Uterus (tissue), 4 donors: Measurements from ENCODE around the gene OSBPL7. TPM values are rescaled to one million over a fixed set of nuclear protein-coding genes. Genes with fewer than 3 reads are reported as not detected.

Experiments used
- DNase-seq, 2 donors: peaks; one replicate each; pipeline ENCODE4 v3.0.0-alpha.2; 2019 to 2020
- H3K27ac ChIP-seq, 2 donors: fragments of 200-600 bp; sonication (generic); 1 replicate in 1 of 2; 2 replicates in 1 of 2; pipeline ENCODE4 v1.5.1; 2016 to 2018
- H3K27me3 ChIP-seq, 2 donors: fragments of 200-600 bp; sonication (generic); one replicate each; pipeline ENCODE4 v1.5.1; 2018 to 2019; ENCODE audit warnings: control low read depth in 1 of 2
- H3K36me3 ChIP-seq, 2 donors: fragments of 200-600 bp; sonication (generic); one replicate each; pipeline ENCODE4 v1.5.1; 2019; ENCODE audit warnings: control low read depth in 1 of 2
- H3K4me1 ChIP-seq, 2 donors: fragments of 200-600 bp; sonication (generic); one replicate each; pipeline ENCODE4 v1.5.1; 2018 to 2019; ENCODE audit warnings: control low read depth in 1 of 2
- H3K4me3 ChIP-seq, 2 donors: fragments of 200-600 bp; sonication (generic); 1 replicate in 1 of 2; 2 replicates in 1 of 2; pipeline ENCODE4 v1.5.1; 2018 to 2019; ENCODE audit warnings: mild to moderate bottlenecking in 1 of 2
- H3K9me3 ChIP-seq, 2 donors: fragments of 200-600 bp; sonication (generic); one replicate each; pipeline ENCODE4 v1.5.1; 2019; ENCODE audit warnings: control low read depth in 1 of 2
- POLR2A ChIP-seq, 2 donors: fragments of 450-650 bp; IDR thresholded peaks; one replicate each; pipeline ENCODE4 v1.6.1; 2016; ENCODE audit warnings: antibody characterized with exemption in 2 of 2, mild to moderate bottlenecking in 1 of 2, moderate library complexity in 1 of 2
- intact Hi-C: fragments of 100-400 bp; cut with DNase I; formaldehyde crosslinking; loops from one replicate; pipeline ENCODE4 v1.15.1; 2023; ENCODE audit warnings: low total_unique reads
- total RNA-seq, 4 donors: library from RNA; depleted of rRNA in 3 of 4; stranded (reverse); fragments of >200 nt in 3 of 4; gene quantifications; one replicate each; pipeline versions ENCODE4 v1.1.0 to v1.2.4, GENCODE V29; 2014 to 2023
- TF ChIP-seq, protein P1 (sequence below), 4 experiments: fragments of 200-600 bp in 2 of 4; fragments of 450-650 bp in 2 of 4; sonication (generic) in 2 of 4; IDR thresholded peaks; one replicate each; pipeline ENCODE4 v1.5.1; 2016 to 2019; ENCODE audit warnings: antibody characterized with exemption in 4 of 4, mild to moderate bottlenecking in 2 of 4, moderate library complexity in 1 of 4
- donor health status: DM: yes; HTN: yes; CAD: no.

The OSBPL7 gene
- total RNA-seq, 4 donors from 2014 or later, result 1.0 to 23.4 (median 10.7) TPM

DNA sequence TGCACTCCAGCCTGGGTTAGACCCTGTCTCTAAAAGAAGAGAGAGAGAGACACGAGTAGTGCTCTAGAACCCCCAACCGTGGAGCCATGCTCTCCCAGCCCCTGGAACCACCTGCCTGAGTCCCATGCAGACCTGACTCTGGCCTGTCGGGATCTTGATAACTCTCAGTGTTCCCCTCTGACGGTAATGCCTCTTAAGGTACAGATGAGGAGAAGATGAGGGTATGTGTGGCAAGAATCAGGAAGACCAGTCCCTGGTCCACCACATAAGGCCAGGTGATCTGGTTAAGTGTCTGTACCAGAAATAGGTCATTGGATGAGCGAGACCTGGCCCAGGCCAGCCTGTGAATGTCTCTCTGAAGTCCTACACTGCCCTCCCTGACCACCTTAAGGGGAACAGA lies 18.4 kb downstream of the OSBPL7 start:
- Histone ChIP-seq H3K27ac (no peak overlapping the region), H3K27me3 (no peaks in the 10 kb centered on the region), H3K4me3 (no peak overlapping the region), H3K9me3 (no peaks in the 10 kb centered on the region), H3K36me3 (no peaks in the 10 kb centered on the region), H3K4me1 (no peaks in the 10 kb centered on the region)
- DNase-seq, result no peak
- intact Hi-C loops, result no loop called here
- TF ChIP-seq, protein P1, sequence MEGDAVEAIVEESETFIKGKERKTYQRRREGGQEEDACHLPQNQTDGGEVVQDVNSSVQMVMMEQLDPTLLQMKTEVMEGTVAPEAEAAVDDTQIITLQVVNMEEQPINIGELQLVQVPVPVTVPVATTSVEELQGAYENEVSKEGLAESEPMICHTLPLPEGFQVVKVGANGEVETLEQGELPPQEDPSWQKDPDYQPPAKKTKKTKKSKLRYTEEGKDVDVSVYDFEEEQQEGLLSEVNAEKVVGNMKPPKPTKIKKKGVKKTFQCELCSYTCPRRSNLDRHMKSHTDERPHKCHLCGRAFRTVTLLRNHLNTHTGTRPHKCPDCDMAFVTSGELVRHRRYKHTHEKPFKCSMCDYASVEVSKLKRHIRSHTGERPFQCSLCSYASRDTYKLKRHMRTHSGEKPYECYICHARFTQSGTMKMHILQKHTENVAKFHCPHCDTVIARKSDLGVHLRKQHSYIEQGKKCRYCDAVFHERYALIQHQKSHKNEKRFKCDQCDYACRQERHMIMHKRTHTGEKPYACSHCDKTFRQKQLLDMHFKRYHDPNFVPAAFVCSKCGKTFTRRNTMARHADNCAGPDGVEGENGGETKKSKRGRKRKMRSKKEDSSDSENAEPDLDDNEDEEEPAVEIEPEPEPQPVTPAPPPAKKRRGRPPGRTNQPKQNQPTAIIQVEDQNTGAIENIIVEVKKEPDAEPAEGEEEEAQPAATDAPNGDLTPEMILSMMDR (IDR thresholded peaks at IDR 0.05), result no peak
- TF ChIP-seq POLR2A (IDR thresholded peaks at IDR 0.05), result no peak

DNA sequence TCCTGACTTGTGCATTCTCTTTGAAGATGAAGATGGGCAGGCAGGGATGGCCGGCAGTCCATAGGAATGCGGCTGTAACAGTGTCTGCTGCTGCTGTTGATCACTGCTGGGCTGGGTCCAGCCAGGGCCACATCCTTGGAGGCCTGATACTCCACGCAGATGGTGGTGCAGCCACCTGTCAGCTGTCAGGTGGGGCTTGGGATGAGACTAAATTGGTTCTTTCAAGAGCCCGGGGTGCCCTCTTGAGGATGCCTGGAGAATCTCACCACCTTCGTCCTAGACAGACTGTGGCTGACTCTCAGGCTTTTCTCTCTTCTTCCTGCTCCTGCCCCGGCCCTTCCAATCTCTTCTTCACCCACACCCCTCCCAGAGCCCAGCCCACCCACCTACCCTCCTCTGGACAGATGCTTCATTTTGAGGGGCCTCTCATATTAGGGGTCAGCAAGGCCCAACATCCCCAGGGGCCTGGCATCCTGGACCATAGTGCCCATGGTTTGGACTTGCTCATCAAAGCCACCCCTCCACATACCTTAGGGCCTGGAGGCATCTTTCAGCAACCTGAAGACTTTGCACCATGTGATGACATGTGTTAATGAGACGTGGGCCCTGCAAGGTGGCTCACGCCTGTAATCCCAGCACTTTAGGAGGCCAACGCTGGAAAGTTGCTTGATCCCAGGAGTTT lies 19.1 kb downstream of the OSBPL7 start:
- no peaks in the 10 kb centered on the region for H3K36me3 ChIP-seq
- H3K27me3 ChIP-seq, result no peaks in the 10 kb centered on the region
- intact Hi-C loops, result no loop called here
- no peaks in the 10 kb centered on the region for H3K9me3 ChIP-seq
- H3K27ac ChIP-seq, result no peak overlapping the region
- DNase-seq, result no peak
- H3K4me1 ChIP-seq, result no peaks in the 10 kb centered on the region
- H3K4me3 ChIP-seq, result no peak overlapping the region
- TF ChIP-seq POLR2A (IDR thresholded peaks at IDR 0.05), result no peak
- TF ChIP-seq, protein P1 (IDR thresholded peaks at IDR 0.05), result peak in 3 of 4 experiments; percentile 30 to 40 (median 34)

DNA sequence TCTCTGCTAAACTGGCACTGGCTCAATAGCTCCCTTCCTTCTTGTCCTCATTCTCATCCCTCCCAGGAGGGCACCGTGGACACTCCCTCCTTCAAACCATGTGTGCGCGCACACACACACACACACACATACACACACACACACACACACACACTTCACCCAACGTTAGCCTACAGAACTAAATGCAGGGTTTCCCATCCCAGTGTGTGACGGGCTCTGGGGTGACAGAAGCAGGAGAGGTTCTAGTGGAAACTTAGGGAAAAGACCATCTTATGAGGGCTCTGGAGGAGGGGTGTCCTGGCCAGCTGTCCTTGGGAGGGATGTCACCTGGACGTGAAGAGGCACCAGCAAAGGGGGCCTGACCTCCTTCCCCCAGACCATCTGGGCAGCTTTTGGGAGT lies 19.7 kb downstream of the OSBPL7 start:
- no peaks in the 10 kb centered on the region for H3K4me1 ChIP-seq
- no peak overlapping the region for H3K27ac ChIP-seq
- DNase-seq, result no peak
- no peak overlapping the region for H3K4me3 ChIP-seq
- H3K27me3 ChIP-seq, result no peaks in the 10 kb centered on the region
- H3K9me3 ChIP-seq, result no peaks in the 10 kb centered on the region
- intact Hi-C loops, result no loop called here
- TF ChIP-seq POLR2A (IDR thresholded peaks at IDR 0.05), result no peak
- TF ChIP-seq, protein P1 (IDR thresholded peaks at IDR 0.05), result no peak
- H3K36me3 ChIP-seq, result no peaks in the 10 kb centered on the region

DNA sequence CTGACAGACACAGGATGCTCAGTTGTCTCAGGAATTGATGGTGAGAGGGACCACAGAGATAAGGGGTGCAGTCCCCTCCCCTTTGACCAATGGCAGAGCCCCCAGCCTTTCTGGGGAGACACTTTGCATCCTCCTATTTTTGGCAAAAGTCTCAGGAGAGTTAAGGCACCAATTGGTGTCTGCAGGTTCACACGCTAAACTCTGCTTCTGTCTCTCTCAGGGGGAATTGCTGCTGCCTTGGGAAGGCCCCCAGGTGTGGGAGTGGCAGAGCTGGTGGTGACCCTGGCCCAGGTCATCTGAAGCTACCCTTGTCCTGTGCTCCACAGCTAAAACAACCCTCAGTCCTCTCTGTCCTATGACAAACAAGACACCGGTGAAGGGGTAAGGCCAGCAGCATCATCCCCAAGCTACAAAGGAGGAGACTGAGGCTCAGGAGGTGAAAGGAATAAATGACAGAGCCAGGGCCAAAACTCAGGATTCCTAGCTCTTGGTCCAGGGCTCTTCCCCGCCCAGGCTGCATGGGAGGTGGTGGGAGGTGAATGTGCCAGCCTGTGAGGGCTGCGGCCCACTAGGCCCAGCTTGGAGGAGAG lies 20.3 kb downstream of the OSBPL7 start:
- intact Hi-C loops, result no loop called here
- no peaks in the 10 kb centered on the region for H3K27me3 ChIP-seq
- H3K4me3 ChIP-seq, result no peak overlapping the region
- no peak for TF ChIP-seq POLR2A (IDR thresholded peaks at IDR 0.05)
- TF ChIP-seq, protein P1 (IDR thresholded peaks at IDR 0.05), result no peak
- H3K4me1 ChIP-seq, result no peaks in the 10 kb centered on the region
- H3K36me3 ChIP-seq, result no peaks in the 10 kb centered on the region
- H3K9me3 ChIP-seq, result no peaks in the 10 kb centered on the region
- DNase-seq, result no peak
- no peak overlapping the region for H3K27ac ChIP-seq

DNA sequence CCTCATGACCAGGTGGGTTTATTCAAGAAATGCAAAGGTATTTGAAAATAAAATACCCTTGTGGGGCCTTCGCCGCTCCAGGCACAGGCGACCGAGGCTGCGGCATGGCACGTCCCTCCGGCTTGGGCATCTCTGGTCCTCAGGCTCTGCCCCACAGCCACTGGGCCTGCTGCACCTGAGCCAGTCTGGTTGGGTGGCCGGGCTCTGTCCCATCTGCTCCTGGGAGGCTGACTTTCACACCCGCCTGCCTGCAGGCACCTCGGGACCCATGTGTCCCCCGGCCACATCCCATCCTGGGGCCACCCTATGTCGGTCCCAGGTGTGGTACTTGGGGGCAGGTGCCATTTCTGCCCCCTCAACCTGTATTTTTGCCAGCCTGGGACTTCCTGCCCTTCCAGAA lies 20.9 kb downstream of the OSBPL7 start:
- Histone ChIP-seq H3K4me1 (no peaks in the 10 kb centered on the region), H3K27me3 (no peaks in the 10 kb centered on the region), H3K36me3 (no peaks in the 10 kb centered on the region), H3K4me3 (no peak overlapping the region), H3K27ac (no peak overlapping the region), H3K9me3 (no peaks in the 10 kb centered on the region)
- intact Hi-C loops, result no loop called here
- TF ChIP-seq POLR2A (IDR thresholded peaks at IDR 0.05), result no peak
- TF ChIP-seq, protein P1 (IDR thresholded peaks at IDR 0.05), result no peak
- no peak for DNase-seq
